HG03045 (cell line): Measurements from ENCODE around the gene ATF4.

Experiments used
- ATAC-seq: cut with Tn5 transposase; IDR thresholded peaks from one replicate; pipeline ENCODE4 v1.9.1; 2021; ENCODE audit warnings: mild to moderate bottlenecking, moderate library complexity; ENCODE audit not compliant: unreplicated experiment

The ATF4 gene

GRCh38 chr22:39556970-39557841 lies 36.8 kb downstream of the ATF4 start:
- ATAC-seq = no peak

- ATAC-seq = no peak
Measured at GRCh38 chr22:39558254-39558727, 37.9 kb downstream of the ATF4 start.

GRCh38 chr22:39558950-39559349 lies 38.6 kb downstream of the ATF4 start:
- ATAC-seq = no peak

GRCh38 chr22:39559456-39560105 lies 39.2 kb downstream of the ATF4 start:
- no peak for ATAC-seq

GRCh38 chr22:39560127-39560526 lies 39.8 kb downstream of the ATF4 start:
- no peak for ATAC-seq

GRCh38 chr22:39562839-39563489 lies 42.6 kb downstream of the ATF4 start:
- no peak for ATAC-seq

GRCh38 chr22:39563571-39564428 lies 43.4 kb downstream of the ATF4 start:
- ATAC-seq = no peak

- no peak for ATAC-seq
Measured at GRCh38 chr22:39565414-39565944, 45.1 kb downstream of the ATF4 start.

- ATAC-seq = no peak
Measured at GRCh38 chr22:39567135-39567946, 47.0 kb downstream of the ATF4 start.

- ATAC-seq = no peak
Measured at GRCh38 chr22:39568278-39568981, 48.1 kb downstream of the ATF4 start.

GRCh38 chr22:39569066-39569465 lies 48.7 kb downstream of the ATF4 start:
- no peak for ATAC-seq

- ATAC-seq = no peak
Measured at GRCh38 chr22:39570226-39570625, 49.9 kb downstream of the ATF4 start.

- ATAC-seq = no peak
Measured at GRCh38 chr22:39570665-39571064, 50.3 kb downstream of the ATF4 start, which contains the start of gene CACNA1I. Gene CACNA1I, plus strand, starts transcription at chr22:39570753. Its CDS starts 0 bp downstream, at chr22:39570753.

GRCh38 chr22:39571538-39571937 lies 51.2 kb downstream of the ATF4 start:
- no peak for ATAC-seq
